ENCODE measurements around the gene SMARCD2.
"Not testable (repeated sequence)": the region's sequence is repeated elsewhere in the genome, so short reads cannot be mapped to it uniquely, and the experiment has no call there.

Gene SMARCD2

DNA sequence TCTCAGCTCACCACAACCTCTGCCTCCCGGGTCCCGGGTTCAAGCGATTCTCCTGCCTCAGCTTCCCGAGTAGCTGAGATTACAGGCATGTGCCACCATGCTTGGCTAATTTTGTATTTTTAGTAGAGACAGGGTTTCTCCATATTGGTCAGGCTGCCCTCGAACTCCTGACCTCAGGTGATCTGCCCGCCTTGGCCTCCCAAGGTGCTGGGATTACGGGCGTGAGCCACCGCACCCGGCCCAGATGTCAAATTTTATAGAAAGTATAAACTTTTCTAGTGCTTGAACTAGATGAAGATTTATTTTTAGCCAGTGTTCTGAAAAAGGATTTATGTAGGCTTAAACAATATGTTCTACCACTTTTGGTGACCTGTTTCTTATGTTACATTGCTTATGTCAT, 46.1 kb downstream of the SMARCD2 start:
- DNase-seq, result not testable (repeated sequence)

DNA sequence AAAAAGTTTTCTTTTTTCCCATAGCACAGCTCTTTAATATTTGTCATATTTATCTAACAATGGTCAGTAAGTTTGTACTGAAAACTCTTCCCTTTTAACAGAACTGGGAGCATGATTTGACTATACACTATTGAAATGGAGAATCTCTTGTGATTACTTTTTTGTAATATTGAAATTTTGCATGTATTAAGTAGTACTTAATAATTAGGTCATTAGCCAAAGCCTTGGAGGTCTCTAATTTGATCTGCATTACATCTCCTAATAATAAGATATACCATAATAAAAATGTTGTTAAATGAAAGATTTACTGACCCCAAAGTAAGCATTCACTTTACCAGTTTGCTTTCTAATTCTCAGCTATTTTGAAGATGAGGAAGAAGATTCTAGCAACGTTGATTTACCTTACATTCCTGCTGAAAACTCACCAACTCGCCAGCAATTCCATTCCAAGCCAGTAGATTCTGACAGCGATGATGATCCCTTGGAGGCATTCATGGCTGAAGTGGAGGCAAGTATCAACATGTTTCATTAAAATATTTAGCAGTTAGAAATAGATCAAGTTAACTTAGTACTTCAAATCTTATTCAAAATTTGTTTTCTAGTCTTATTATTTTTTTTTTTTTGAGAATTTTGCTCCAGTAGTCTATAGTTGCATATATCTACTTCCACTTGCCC, 50.3 kb downstream of the SMARCD2 start:
- no peak for DNase-seq

DNA sequence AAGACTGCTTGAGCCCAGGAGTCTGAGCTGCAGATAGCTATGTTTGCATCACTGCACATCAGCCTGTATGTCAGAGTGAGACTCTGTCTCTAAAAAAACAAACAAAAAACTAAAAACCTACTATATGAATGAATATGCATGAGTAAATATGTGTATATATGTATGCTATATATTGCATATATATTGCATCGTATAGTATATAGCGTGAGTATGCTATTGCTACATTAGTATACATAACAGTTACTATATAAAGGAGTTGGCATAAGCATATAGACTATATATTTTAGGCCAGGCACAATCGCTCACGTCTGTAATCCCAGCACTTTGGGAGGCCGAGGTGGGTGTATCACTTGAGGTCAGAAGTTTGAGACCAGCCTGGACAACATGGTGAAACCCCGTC, 52.4 kb downstream of the SMARCD2 start:
- no peak for DNase-seq

DNA sequence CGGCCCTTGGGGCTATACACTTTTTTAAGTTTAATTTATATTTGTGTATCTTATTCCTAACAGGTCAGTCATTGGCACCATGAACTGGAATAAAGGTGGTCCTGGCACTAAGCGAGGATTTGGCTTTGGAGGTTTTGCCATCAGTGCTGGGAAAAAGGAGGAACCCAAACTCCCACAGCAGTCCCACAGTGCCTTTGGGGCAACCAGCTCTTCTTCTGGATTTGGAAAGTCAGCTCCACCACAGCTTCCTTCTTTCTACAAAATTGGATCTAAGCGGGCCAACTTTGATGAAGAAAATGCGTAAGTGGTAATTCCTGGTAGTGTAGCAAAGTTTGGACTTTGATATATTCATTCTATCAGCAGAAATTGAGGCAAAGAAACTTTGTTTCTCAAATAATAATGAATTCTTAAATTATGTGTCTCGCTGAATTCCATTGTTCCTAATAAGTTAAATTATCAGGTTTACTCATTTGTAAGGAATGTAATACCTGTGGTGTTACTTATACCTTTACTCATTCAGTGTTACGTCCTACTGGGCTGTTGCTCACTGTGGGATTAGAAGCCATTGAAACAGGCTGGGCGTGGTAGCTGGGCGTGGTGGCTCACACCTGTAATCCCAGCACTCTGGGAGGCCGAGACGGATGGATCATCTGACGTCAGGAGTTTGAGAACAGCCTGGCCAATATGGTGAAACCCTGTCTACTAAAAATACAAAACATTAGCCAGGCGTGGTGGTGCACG, 55.3 kb downstream of the SMARCD2 start:
- DNase-seq, result no peak

DNA sequence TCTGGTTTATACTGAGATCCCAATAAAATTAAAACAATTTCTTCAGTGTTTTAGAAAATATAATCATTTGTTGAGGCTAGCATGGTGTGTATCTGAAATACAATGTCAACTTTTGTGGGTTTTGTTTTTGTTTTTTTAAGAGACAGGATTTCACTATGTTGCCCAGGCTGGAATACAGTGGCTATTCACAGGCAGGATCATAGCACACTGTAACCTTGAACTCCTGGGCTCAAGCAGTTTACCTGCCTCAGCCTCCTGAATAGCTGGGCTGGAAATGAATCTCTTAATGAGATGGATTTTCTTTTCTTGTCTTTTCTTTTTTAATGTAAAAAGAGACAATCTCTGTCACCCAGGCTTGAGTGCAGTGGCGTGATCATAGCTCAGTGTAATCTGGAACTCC, 56.4 kb downstream of the SMARCD2 start:
- no peak for DNase-seq

DNA sequence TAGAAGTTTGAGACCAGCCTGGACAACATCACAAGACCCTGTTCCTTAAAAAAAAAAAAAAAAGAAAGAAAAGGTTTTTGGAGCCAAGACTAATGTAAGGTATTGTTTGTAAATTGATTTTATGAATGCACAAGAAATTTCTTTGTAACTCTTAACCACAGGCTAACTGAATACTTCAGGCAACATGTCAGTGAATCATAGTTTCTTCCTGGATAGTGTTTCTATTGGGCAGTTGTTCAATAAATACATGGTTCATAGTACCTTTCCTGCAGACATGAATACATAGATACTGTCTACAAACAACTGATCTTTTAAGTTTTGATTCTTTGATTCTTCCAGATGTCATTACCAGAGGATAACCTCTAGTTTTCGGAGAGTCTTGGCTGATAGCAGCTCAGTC, 56.9 kb downstream of the SMARCD2 start:
- no peak for DNase-seq

DNA sequence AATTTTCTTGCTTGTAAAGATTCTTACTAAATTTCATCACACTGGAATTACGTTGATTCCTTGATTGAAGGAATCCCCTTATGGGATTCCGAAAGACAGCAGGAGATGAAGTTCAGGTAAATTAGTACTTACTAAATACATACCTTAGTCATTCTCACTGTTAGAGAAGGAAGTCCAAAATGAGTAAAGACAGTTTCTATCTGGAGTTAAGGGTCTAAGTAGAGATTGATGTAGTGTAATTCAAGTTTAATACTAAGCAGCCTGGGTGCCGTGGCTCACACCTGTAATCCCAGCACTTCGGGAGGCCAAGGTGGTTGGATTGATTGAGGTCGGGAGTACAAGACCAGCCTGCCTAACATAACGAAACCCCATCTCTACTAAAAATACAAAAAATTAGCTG, 59.0 kb downstream of the SMARCD2 start:
- DNase-seq, result no peak

Measured in activated CD4-positive, alpha-beta T cell treated with anti-CD3 and anti-CD28 coated beads for 48 hours (primary cell).